ENCODE measurements around the gene S100A12. TPM values are rescaled to one million over a fixed set of nuclear protein-coding genes. Genes with fewer than 3 reads are reported as not detected.
A peak's percentile ranks its signal among the peaks of the same experiment; 100 is the strongest.
"Not testable (repeated sequence)": the region's sequence is repeated elsewhere in the genome, so short reads cannot be mapped to it uniquely, and the experiment has no call there.

Gene S100A12
- total RNA-seq, 3 donors from 2014 or later = not detected

GRCh38 chr1:153356392-153357075 lies 18.9 kb downstream of the S100A12 start:
- ATAC-seq (no peak), DNase-seq (no peak)
- peaks cover 2% of the 10 kb centered on the region for H3K27me3 Mint-ChIP-seq (ENCODE audit: low read depth)
- H3K4me3 Mint-ChIP-seq = no peak overlapping the region
- H3K36me3 Mint-ChIP-seq (ENCODE audit: insufficient read depth) = no peaks in the 10 kb centered on the region
- H3K9me3 Mint-ChIP-seq = no peaks in the 10 kb centered on the region
- H3K4me1 Mint-ChIP-seq (ENCODE audit: low read depth) = peaks cover 14% of the 10 kb centered on the region

GRCh38 chr1:153355445-153356071 lies 19.9 kb downstream of the S100A12 start:
- no peaks in the 10 kb centered on the region for H3K36me3 Mint-ChIP-seq (ENCODE audit: insufficient read depth)
- no peak for DNase-seq

GRCh38 chr1:153354515-153355193 lies 20.8 kb downstream of the S100A12 start:
- ATAC-seq = no peak
- Mint-ChIP-seq H3K4me1 (ENCODE audit: low read depth) (peaks cover 14% of the 10 kb centered on the region), H3K36me3 (ENCODE audit: insufficient read depth) (no peaks in the 10 kb centered on the region)

More at GRCh38 chr1:153355445-153356071, 19.9 kb downstream of the S100A12 start:
- H3K4me1 Mint-ChIP-seq (ENCODE audit: low read depth) = peaks cover 14% of the 10 kb centered on the region
- peak; percentile 69 to 81 for ATAC-seq
- H3K4me3 Mint-ChIP-seq = no peak overlapping the region
- no peaks in the 10 kb centered on the region for H3K9me3 Mint-ChIP-seq
- H3K27me3 Mint-ChIP-seq (ENCODE audit: low read depth) = peaks cover 4% of the 10 kb centered on the region

GRCh38 chr1:153353226-153353947 lies 22.0 kb downstream of the S100A12 start:
- Mint-ChIP-seq H3K4me3 (no peak overlapping the region), H3K9me3 (no peaks in the 10 kb centered on the region), H3K27me3 (ENCODE audit: low read depth) (peaks cover 14% of the 10 kb centered on the region), H3K4me1 (ENCODE audit: low read depth) (peaks cover 14% of the 10 kb centered on the region), H3K36me3 (ENCODE audit: insufficient read depth) (no peaks in the 10 kb centered on the region)
- no peak for ATAC-seq
- DNase-seq = no peak

More at GRCh38 chr1:153354515-153355193, 20.8 kb downstream of the S100A12 start:
- DNase-seq = no peak
- H3K27me3 Mint-ChIP-seq (ENCODE audit: low read depth) = peaks cover 9% of the 10 kb centered on the region
- H3K4me3 Mint-ChIP-seq = no peak overlapping the region
- no peaks in the 10 kb centered on the region for H3K9me3 Mint-ChIP-seq

- Mint-ChIP-seq H3K4me1 (ENCODE audit: low read depth) (peaks cover 7% of the 10 kb centered on the region), H3K4me3 (no peak overlapping the region), H3K36me3 (ENCODE audit: insufficient read depth) (no peaks in the 10 kb centered on the region), H3K9me3 (no peaks in the 10 kb centered on the region), H3K27me3 (ENCODE audit: low read depth) (peaks cover 16% of the 10 kb centered on the region)
- ATAC-seq = peak; percentile 52 to 62
- peak; percentile 51 for DNase-seq
Observed at GRCh38 chr1:153352523-153352922, 22.9 kb downstream of the S100A12 start.

- H3K9me3 Mint-ChIP-seq = no peaks in the 10 kb centered on the region
- ATAC-seq = no peak
- H3K4me1 Mint-ChIP-seq (ENCODE audit: low read depth) = peaks cover 13% of the 10 kb centered on the region
- DNase-seq = no peak
- H3K27me3 Mint-ChIP-seq (ENCODE audit: low read depth) = peaks cover 28% of the 10 kb centered on the region
- H3K36me3 Mint-ChIP-seq (ENCODE audit: insufficient read depth) = no peaks in the 10 kb centered on the region
- H3K4me3 Mint-ChIP-seq = no peak overlapping the region
Observed at GRCh38 chr1:153350321-153350957, 25.0 kb downstream of the S100A12 start.

GRCh38 chr1:153349363-153350320 lies 25.8 kb downstream of the S100A12 start:
- Mint-ChIP-seq H3K4me3 (no peak overlapping the region), H3K9me3 (no peaks in the 10 kb centered on the region), H3K27me3 (ENCODE audit: low read depth) (peaks cover 30% of the 10 kb centered on the region), H3K36me3 (ENCODE audit: insufficient read depth) (no peaks in the 10 kb centered on the region), H3K4me1 (ENCODE audit: low read depth) (peaks cover 20% of the 10 kb centered on the region)
- no peak for DNase-seq
- ATAC-seq = no peak

GRCh38 chr1:153348511-153349362 lies 26.7 kb downstream of the S100A12 start, which contains the start of gene PGLYRP4:
Gene PGLYRP4 (minus strand): TSS chr1:153348841. CDS start chr1:153347932, 909 bp downstream.
- H3K27me3 Mint-ChIP-seq (ENCODE audit: low read depth) = peaks cover 34% of the 10 kb centered on the region
- H3K4me1 Mint-ChIP-seq (ENCODE audit: low read depth) = peaks cover 25% of the 10 kb centered on the region
- no peak for ATAC-seq
- no peaks in the 10 kb centered on the region for H3K36me3 Mint-ChIP-seq (ENCODE audit: insufficient read depth)
- no peak for DNase-seq
- H3K9me3 Mint-ChIP-seq = no peaks in the 10 kb centered on the region
- H3K4me3 Mint-ChIP-seq = no peak within 1 kb of the TSS

- Mint-ChIP-seq H3K4me1 (ENCODE audit: low read depth) (peaks cover 28% of the 10 kb centered on the region), H3K4me3 (no peak overlapping the region), H3K9me3 (no peaks in the 10 kb centered on the region), H3K36me3 (ENCODE audit: insufficient read depth) (no peaks in the 10 kb centered on the region), H3K27me3 (ENCODE audit: low read depth) (peaks cover 34% of the 10 kb centered on the region)
- ATAC-seq (no peak), DNase-seq (no peak)
Observed at GRCh38 chr1:153347856-153348255, 27.6 kb downstream of the S100A12 start.

- H3K4me3 Mint-ChIP-seq; H3K9me3 Mint-ChIP-seq; H3K36me3 Mint-ChIP-seq (ENCODE audit: insufficient read depth); ATAC-seq; DNase-seq: not testable (repeated sequence)
- peaks cover 28% of the 10 kb centered on the region for H3K4me1 Mint-ChIP-seq (ENCODE audit: low read depth)
- peaks cover 40% of the 10 kb centered on the region for H3K27me3 Mint-ChIP-seq (ENCODE audit: low read depth)
Observed at GRCh38 chr1:153347049-153347448, 28.4 kb downstream of the S100A12 start.

- H3K4me3 Mint-ChIP-seq = no peak overlapping the region
- no peaks in the 10 kb centered on the region for H3K36me3 Mint-ChIP-seq (ENCODE audit: insufficient read depth)
- H3K27me3 Mint-ChIP-seq (ENCODE audit: low read depth) = peaks cover 39% of the 10 kb centered on the region
- H3K4me1 Mint-ChIP-seq (ENCODE audit: low read depth) = peaks cover 28% of the 10 kb centered on the region
- no peak for DNase-seq
- ATAC-seq = peak in 1 of 2 donors; percentile 12
- H3K9me3 Mint-ChIP-seq = no peaks in the 10 kb centered on the region
Observed at GRCh38 chr1:153346077-153346723, 29.2 kb downstream of the S100A12 start.
